ENCODE results near the gene EPS8L1.

EPS8L1 gene

DNA sequence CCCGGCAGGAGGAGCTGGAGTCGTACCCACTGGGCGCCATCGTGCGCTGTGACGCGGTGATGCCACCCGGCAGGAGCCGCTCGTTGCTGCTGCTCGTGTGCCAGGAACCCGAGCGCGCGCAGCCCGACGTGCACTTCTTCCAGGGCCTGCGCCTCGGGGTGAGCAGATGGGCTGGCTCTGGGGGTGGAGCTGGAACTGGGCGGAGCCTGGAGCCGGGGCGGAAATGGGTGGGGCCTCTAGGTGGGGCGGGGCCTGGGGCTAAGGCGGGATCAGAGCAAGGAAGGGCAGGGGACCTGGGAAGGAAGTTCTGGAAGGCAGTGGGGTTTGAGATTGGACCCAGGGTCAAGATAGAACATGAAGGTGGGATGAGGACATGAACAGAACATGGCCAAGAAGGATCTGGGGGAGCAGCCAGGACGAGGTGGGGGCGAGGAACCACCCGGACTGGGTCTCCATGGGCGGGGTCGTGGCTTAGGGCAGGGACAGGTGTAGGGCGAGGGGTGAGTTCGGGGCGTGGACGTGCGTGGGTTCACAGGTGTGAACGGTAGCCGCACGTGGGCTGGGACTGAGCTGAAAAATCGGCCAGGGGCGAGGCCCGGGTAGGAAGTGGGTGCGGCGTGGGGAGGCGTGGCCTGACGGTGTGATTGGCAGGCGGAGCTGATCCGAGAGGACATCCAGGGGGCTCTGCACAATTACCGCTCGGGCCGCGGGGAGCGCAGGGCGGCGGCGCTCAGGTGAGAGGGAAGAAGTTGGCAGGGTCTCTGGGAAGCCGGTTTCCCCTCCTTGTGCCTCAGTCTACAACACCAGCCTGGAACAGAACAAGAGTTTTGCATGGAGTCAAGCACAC is 4.7 kb downstream of the EPS8L1 start:
- DNase-seq (ENCODE audit: low read depth) = peak; percentile 21

DNA sequence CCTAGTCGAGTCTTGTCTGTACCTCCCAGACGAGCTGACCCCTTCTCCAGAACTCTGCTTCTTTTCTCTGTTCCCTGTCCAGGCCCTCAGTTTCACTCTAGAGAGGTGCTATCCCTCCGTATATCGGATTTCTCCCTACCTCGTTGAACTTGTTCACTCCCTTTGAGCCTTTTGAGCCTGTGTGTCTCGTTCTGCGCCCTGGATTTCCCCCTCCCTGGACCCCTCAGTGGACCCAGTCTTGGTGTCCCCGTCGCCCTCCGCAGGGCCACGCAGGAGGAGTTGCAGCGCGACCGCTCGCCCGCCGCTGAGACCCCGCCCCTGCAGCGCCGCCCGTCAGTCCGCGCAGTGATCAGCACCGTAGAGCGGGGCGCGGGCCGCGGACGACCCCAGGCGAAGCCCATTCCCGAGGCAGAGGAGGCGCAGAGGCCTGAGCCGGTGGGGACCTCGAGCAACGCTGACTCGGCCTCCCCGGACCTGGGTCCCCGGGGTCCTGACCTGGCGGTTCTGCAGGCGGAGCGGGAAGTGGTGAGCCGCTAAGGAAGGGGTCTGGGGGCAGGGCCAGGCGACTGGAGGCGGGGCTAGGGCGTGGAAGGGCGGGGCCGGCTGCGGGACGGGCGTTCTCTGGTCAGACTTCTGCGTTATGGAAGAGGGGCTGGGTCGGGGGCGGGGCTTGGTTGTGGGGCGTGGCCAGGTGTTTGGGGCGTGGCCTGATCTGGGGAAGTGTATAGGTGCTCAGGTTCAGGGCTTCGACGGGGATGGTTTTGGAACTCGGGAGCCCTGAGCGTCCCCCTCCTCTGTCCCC is 5.5 kb downstream of the EPS8L1 start:
- DNase-seq (ENCODE audit: low read depth) = peak; percentile 83

DNA sequence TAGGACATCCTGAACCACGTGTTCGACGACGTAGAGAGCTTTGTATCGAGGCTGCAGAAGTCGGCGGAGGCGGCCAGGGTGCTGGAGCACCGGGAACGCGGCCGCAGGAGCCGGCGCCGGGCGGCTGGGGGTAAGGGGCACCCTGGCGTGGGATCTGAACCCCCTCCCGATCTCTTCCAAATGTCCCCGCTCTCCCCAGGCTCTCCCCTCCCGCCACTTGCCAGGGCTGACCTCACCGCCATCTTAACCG is 6.0 kb downstream of the EPS8L1 start:
- DNase-seq (ENCODE audit: low read depth) = no peak

DNA sequence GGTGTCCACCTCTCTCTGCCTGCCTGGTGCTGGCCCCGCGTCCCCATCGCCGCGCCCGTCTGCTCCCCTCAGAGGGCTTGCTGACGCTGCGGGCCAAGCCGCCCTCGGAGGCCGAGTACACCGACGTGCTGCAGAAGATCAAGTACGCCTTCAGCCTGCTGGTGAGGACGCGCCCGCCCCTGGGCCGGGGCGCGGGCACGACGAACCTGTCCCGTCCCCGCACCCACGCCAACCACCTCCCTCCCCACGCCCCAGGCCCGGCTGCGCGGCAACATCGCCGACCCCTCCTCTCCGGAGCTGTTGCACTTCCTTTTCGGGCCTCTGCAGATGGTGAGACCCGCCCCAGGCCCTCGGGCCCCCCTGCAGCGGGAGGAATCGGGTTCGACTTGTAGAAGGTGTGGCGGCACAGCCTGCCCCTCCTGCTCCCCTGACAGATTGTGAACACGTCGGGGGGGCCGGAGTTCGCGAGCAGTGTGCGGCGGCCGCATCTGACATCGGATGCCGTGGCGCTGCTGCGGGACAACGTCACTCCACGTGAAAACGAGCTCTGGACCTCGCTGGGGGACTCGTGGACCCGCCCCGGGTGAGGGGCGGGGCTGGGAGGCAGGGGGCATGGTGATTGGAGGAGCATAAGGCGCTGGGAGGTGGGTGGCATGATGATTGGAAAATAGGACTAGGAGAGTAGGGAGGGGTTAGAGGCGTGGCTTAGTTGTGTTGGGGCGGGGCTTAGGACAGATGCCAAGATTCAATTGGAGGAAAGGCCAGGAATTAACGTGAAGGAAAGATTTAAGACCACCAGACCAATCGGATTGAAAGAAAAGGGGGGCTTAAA is 6.6 kb downstream of the EPS8L1 start:
- no peak for DNase-seq (ENCODE audit: low read depth)

DNA sequence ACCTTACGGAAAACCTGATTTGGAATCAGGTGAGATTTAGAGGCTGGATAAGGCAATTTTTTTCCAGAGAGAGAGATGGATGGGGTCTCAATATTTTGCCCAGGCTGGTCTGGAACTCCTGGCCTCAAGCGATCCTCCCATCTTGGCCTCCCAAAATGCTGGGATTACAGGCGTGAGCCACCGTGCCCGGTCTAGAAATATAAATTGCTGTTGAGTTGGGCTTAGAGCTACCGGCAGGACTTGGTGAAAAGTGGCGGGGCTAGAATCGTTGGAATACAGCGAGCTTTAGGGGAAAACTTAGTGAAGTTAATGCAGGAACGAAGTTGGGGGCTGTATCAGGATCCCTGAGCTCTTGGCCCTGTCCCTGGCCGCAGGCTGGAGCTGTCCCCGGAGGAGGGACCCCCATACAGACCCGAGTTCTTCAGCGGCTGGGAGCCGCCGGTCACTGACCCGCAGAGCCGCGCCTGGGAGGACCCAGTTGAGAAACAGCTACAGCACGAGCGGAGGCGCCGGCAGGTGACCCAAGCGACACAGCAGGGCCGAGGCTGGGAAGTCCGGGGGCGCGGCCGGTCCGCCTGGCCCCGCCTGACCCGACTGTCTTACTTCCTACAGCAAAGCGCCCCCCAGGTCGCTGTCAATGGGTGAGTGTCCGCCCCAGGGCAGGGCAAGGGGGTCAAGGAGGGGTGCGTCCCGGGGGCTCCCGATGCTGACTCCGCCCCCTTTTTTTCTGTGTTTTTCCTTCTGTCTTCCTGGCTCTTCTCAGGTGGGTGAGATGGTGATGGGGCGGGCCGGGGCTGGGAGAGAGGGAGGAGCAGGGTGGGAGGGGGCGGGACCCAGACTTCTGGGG is 7.6 kb downstream of the EPS8L1 start:
- DNase-seq (ENCODE audit: low read depth) = no peak

DNA sequence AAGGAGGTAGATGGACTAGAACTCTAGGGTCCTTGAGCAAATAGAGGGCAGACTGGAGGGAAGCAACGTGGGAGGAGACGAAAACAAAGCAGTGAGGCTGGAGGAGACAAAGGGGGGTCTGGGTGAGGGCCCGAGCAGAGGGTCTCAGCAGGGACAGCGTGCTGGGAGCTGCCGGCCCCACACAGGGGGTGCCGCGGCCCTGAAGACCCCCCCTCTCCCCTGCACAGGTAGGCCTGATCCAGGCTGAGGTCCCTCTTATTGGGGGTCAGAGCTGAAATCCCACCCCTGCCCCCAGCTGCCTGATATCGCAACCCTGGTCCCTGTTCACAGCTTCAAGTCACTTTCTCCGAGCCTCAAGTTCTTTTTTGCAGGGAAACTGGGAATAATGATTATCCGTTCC is 8.7 kb downstream of the EPS8L1 start:
- DNase-seq (ENCODE audit: low read depth) = no peak

DNA sequence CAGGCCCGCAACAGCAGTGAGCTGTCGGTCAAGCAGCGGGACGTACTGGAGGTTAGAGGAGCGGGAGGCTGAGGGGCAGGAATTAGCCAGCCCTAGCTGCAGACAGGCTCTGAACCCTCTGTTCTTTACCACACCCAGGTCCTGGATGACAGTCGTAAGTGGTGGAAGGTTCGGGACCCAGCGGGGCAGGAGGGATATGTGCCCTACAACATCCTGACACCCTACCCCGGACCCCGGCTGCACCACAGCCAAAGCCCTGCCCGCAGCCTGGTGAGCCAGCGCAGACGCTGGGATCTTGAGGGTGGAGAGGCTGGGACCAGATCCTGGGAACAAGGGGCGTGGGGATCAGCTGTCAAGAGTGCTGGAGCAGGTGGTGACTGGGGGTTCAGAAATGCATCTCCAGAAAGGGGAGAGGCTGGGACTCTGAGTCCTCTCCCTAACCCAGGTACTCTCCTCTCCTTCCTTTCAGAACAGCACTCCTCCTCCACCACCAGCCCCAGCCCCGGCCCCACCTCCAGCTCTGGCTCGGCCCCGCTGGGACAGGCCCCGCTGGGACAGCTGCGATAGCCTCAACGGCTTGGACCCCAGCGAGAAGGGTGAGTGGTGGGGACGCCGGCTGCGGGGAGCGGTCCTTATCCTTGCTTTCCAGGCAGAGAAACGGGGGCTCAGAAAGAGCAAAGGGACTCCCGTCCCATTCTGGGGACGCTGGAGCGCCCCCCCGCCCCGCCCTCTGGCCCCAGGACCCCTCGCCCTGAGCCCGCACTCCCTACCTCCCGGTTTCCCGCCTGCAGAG is 10.4 kb downstream of the EPS8L1 start:
- DNase-seq (ENCODE audit: low read depth) = no peak

DNA sequence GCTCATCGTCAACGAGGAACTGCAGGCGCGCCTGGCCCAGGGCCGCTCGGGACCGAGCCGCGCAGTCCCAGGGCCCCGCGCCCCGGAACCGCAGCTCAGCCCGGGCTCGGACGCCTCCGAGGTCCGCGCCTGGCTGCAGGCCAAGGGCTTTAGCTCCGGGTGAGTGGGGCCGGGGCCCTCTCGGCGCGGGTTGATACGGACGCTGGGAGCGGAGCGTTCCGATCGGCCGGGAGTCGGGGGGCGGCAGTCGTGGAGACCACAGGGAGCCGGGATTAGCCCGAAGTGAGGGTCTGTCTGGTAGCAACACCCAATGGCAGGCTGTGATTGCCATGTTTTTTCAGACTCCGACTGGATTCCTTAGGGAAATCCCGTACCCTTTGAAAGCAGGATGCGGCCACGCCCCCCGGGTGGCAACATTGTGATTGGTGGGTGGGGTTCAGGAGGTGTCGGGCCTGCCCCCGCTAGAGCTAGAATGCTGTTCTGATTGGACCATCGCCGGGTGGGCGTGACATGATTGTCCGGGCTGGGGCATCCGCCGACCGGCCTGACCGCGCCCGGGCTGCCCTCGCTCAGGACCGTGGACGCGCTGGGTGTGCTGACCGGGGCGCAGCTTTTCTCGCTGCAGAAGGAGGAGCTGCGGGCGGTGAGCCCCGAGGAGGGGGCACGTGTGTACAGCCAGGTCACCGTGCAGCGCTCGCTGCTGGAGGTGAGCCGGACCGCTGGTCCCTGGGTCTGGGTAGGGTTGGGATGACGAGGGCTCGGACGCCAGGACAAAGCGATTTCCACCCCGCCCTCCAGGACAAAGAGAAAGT is 11.3 kb downstream of the EPS8L1 start:
- peak; percentile 29 for DNase-seq (ENCODE audit: low read depth)

DNA sequence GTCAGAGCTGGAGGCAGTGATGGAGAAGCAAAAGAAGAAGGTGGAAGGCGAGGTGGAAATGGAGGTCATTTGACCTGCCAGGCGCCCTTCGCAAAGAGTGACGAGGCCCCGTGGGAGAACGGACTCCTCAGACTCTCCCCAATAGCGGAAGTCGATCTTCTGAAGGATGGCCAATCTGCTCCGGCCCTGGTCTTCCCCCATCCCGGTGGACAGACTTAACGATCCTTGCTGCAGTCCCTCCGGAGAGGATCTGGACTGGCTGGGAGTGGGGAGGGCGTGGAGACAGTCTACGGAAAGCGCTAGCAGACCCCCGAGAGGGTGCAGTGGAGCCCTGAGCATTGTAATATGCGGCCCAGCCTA is 11.9 kb downstream of the EPS8L1 start:
- no peak for DNase-seq (ENCODE audit: low read depth)

DNA sequence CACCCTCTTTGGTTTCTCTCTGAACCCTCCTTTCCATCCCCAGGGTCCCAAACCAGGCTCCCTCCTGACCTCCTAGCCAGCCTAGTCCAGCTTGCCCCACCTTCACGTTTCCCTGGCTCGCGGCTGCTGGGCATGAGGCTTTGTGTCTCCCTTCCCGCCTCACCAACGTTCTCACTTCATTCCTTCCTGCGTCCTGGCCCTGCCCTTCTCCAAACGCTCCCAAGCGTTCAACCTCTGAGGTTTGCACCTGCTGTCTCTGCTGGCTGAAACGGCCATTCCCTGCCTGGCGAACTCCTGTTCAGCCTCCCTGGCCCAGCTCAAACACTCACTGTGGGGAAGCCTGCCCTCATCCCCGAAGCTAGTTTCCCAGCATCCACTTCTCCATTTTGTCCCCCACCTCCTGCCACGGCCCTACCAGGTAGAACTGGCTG is 12.4 kb downstream of the EPS8L1 start:
- DNase-seq (ENCODE audit: low read depth) = no peak

DNA sequence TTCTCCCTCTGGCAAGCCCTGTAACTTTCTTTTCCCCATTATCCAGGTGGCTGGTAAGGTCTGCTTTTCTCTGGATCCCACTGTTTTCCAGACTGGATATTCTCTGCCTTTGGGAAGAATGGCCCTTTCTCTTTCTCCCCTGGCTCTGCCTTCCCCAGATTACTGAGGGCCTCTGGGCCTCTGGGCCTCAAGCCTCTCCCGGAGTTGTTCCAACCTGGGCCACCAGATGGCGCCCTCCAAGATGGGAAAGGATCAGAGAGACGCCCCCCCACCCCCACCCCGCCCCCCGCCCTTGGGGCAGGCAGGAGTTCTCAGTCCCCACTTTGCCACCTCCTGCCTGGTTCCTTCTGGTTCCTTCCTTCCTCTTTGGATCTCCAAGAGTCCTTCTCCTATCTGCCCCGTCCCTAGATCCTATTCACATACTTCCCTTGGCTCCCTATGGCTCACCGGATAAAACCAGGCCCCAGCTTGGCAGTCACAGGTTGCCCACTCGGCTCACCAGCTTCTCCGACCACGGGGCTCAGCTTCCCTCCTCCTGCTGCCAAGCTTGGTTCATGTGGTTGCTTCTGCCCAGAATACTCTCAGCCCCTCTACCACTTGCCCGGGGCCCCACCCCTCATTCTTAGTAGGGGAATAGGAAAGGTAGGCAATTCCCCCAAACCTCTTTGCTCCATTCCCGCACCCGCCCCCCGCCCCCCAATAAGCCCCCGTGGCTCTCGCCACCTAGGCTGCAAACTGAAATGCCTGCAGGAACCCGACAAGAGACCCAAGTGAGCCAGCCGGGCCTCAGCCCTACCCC is 13.1 kb downstream of the EPS8L1 start:
- peak; percentile 77 for DNase-seq (ENCODE audit: low read depth)

DNA sequence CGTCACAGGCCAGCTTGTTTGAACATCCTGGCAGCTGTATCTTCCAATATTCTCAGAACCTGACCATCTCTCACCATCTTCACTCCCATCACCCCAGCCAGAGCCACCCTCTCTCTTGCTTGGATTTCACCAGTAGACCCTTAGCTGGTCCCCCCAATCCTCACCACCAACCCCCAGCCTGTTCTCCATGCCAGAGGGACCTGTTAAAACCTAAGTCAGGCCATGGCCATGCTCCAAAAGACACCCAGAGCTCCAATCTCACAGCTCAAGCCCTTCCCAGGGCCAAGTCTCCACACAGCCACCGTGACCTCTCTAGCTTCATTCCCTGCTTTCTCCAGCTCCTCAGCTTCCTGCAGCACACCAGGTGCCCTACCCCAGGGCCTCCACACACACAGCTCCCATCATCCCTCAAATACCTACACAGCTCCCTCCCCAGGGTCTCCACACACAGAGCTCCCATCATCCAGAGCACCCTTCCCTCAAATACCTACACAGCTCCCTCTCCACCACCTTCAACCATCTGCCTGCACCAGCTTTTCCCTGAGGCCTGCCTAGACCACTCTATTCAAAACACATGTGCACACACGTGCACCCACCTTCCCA is 13.8 kb downstream of the EPS8L1 start:
- no peak for DNase-seq (ENCODE audit: low read depth)

DNA sequence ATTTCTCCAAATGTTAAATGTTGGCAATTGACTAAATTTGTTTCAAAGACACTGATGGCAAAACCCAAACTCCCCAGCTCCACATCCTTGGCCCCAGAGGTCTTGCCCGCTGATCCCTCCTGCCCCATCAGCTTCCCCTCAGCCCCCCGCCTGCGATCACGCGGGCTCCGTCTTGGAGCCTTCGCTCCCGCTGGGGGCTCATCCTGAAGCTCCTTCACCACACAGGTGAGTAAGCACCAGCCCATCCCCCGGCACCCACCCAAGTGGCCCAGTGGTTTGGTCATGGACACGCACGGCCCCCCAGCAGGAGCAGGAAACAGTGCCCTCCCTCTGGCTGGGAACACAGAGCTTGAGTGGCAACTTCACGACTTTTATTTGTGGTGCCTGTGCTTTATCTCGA is 14.9 kb downstream of the EPS8L1 start:
- DNase-seq (ENCODE audit: low read depth) = no peak

DNA sequence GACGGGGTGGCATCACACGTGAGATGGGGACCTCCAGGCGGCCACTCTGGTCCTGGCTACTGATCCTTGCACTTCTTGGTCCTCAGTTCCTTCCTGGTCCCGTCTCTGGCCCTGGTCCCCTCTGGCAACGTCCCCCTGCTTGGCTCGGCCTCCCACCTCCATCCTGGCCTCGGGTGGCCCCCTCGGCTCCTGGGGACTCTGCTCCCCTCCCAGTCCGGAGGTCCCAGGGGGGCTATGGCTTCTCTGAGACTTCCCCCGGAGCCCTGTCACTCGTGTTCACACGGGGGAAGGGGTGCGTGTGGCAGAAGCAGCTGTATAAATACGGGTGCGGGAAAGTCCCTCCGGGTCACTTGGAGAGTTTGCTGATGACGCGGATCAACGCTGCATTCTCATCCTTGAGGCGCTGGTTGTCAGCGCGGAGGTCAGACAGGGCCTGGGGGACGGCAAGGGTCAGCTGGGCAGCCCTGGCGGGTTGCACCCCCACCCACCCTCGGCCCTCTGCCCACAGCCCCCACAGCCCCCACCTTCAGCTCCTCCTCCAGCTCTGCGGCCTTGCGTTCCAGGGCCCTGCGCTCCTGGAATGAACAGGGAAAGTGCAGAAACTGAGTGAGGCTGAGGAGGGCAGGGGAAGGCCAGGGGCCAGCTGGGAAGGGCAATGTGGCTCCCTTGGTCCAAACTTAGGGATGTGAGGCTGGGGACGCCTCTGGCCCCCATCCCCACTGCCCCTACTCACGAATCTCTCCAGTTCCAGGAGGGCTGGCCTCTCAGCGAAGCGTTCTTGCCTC is 15.6 kb downstream of the EPS8L1 start:
- DNase-seq (ENCODE audit: low read depth) = no peak

DNA sequence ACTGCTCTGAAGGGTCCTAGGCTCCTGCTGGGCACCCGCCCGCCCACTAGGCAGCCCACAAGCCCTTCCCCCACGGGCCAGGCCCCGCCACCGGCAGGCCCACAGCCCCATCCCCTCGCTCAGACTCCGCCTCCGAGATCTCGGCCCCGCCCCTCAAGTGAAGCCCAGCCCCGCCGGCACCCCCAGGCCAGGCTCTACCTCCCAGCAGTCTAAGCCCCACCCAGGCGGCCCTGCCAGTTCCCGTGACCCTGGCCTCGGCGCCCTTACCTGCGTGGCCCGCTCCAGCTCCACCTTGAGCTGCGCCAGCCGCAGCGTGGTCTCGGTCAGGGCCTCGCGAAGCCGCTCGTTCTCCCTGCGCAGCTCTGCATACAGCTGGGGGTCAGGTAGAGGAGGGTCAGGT is 16.3 kb downstream of the EPS8L1 start:
- DNase-seq (ENCODE audit: low read depth) = no peak

DNA sequence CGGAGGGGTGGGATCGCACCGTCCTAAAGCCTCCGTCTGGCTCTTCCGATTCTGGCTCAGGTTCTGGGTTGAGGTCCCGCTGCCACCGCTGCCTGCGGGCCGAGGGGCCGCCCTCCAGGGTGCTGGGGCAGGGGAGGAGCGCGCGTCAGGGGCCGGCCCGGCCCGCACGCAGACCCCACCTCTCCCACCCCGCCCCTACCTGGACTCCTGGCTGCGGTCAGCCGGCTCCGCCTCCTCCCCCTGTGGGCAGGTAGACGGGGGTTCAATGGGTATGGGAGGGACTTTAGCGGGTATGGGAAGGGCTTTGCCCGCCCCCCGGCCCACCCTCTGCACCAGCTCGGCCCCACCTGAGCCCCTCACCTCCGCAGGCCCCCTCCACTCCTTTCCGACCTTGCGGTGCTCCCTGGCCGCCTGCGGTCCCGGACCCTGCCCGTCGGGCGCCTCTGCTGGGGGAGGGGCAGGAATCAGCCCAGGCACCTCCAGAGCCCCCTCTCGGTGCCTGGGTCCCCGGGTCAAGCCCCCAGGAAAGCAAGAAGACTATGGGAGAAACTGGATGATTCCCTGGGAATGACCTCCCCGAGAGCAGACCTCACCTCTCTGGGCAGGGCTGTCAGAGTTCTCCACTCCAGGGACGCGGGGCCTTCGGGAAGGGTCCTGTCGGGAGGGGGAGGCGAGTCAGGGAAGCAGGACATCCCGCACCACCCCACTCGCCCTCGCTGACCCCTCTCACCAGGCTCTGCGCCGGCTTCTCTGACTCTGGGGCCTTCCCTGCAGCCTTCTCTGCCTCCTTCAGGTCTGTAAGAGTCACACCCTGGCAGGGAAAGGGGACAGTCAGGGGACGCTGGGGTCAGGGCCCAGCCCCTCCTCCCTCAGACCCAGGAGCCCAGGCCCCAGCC is 17.0 kb downstream of the EPS8L1 start:
- DNase-seq (ENCODE audit: low read depth) = no peak
